ENCODE data around the gene SH2D5. TPM values are rescaled to one million over a fixed set of nuclear protein-coding genes. Genes with fewer than 3 reads are reported as not detected.

SH2D5 gene
- total RNA-seq, 1 experiment from 2014 or later = 10.4 TPM

DNA sequence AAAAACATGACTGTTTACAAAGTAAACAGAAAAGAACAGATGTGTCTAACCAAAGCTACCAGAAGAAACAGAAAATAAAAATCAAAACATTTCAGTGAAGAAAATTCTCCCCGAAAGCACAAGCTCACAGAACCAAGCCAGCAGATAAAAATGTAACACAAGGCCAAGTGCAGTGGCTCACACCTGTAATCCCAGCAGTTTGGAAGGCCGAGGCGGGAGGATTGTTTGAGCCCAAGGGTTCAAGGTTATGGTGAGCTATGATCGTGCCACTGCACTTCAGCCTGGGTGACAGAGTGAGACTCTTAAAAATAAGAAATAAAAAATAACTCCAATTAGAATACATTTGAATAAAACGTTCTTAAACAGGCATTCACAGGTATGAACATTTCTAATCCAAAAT, 52.2 kb downstream of the SH2D5 start:
- no peaks in the 10 kb centered on the region for H3K79me2 ChIP-seq (ENCODE audit: insufficient read depth, low read length)
- no TSS peak for BruUV-seq (replicated peaks)
- H3K9ac ChIP-seq (ENCODE audit: low read length) = no peak overlapping the region
- H4K20me1 ChIP-seq (ENCODE audit: insufficient read depth) = no peaks in the 10 kb centered on the region
- H3K27ac ChIP-seq (ENCODE audit: low read depth, low read length) = no peak overlapping the region
- DNase-seq (ENCODE audit: low read depth, low spot score) (no peak), ATAC-seq (no peak)
- H3K9me3 ChIP-seq (ENCODE audit: control insufficient read depth in 1 of 2, insufficient read depth in 1 of 2, low read depth in 1 of 2, low read length in 2 of 2) = no peaks in the 10 kb centered on the region
- POLR2A ChIA-PET = no interaction called here
- H2AFZ ChIP-seq (ENCODE audit: low read depth, low read length, poor library complexity, severe bottlenecking) = no peak overlapping the region
- H3K4me2 ChIP-seq (ENCODE audit: low read length) = no peak overlapping the region
- H3K27me3 ChIP-seq (ENCODE audit: insufficient read depth, low read length) = no peaks in the 10 kb centered on the region
- H3K9me2 ChIP-seq (ENCODE audit: insufficient read depth) = no peaks in the 10 kb centered on the region
- RAD21 ChIA-PET (ENCODE audit: low non-redundant PET in 1 of 2, low total read pairs in 2 of 2, uncharacterized antibody in 2 of 2, unreplicated experiment in 2 of 2) = no interaction called here
- H3K4me3 ChIP-seq (replicated peaks in 1 of 2; ENCODE audit: low read depth in 1 of 2, low read length in 2 of 2) = no peak overlapping the region
- CTCF ChIA-PET = no interaction called here
- TF ChIP-seq, protein P1, sequence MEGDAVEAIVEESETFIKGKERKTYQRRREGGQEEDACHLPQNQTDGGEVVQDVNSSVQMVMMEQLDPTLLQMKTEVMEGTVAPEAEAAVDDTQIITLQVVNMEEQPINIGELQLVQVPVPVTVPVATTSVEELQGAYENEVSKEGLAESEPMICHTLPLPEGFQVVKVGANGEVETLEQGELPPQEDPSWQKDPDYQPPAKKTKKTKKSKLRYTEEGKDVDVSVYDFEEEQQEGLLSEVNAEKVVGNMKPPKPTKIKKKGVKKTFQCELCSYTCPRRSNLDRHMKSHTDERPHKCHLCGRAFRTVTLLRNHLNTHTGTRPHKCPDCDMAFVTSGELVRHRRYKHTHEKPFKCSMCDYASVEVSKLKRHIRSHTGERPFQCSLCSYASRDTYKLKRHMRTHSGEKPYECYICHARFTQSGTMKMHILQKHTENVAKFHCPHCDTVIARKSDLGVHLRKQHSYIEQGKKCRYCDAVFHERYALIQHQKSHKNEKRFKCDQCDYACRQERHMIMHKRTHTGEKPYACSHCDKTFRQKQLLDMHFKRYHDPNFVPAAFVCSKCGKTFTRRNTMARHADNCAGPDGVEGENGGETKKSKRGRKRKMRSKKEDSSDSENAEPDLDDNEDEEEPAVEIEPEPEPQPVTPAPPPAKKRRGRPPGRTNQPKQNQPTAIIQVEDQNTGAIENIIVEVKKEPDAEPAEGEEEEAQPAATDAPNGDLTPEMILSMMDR (IDR thresholded peaks at IDR 0.05 in 2 of 3, conservative IDR thresholded peaks at IDR 0.05 in 1 of 3; ENCODE audit: borderline replicate concordance in 1 of 3, insufficient read depth in 1 of 3, low read depth in 2 of 3, low read length in 2 of 3) = no peak
- TF ChIP-seq, protein P2, sequence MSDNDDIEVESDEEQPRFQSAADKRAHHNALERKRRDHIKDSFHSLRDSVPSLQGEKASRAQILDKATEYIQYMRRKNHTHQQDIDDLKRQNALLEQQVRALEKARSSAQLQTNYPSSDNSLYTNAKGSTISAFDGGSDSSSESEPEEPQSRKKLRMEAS (IDR thresholded peaks at IDR 0.05) = no peak
- no peak for TF ChIP-seq ZFX (IDR thresholded peaks at IDR 0.05)
- no peak for TF ChIP-seq EZH2phosphoT487 (IDR thresholded peaks at IDR 0.05; ENCODE audit: borderline replicate concordance)
- no peak for TF ChIP-seq POLR2AphosphoS5 (IDR thresholded peaks at IDR 0.05; ENCODE audit: low read depth, low read length)
- TF ChIP-seq SP1 (IDR thresholded peaks at IDR 0.05; ENCODE audit: low read depth) = no peak
- no peak for TF ChIP-seq FOSL1 (IDR thresholded peaks at IDR 0.05; ENCODE audit: low read depth)
- TF ChIP-seq RAD21 (IDR thresholded peaks at IDR 0.05; ENCODE audit: low read depth) = no peak
- no peak for TF ChIP-seq POLR2A (IDR thresholded peaks at IDR 0.05; ENCODE audit: borderline replicate concordance, extremely low read depth, insufficient read depth, insufficient read length)
- no peak for TF ChIP-seq TCF7L2 (IDR thresholded peaks at IDR 0.05; ENCODE audit: borderline replicate concordance, extremely low read depth, insufficient read depth, insufficient read length)
- TF ChIP-seq ZNF274 (IDR thresholded peaks at IDR 0.05; ENCODE audit: low read depth, low read length) = no peak
- TF ChIP-seq ELF1 (IDR thresholded peaks at IDR 0.05; ENCODE audit: borderline replicate concordance, low read depth) = no peak
- TF ChIP-seq CBX3 (IDR thresholded peaks at IDR 0.05; ENCODE audit: low read depth) = no peak
- TF ChIP-seq CEBPB (IDR thresholded peaks at IDR 0.05; ENCODE audit: low read depth) = no peak
- TF ChIP-seq SIN3A (IDR thresholded peaks at IDR 0.05; ENCODE audit: low read depth) = no peak
- TF ChIP-seq REST (IDR thresholded peaks at IDR 0.05; ENCODE audit: low read depth) = no peak
- intact Hi-C loops (cut with micrococcal nuclease) = no loop called here
- no peaks in the 10 kb centered on the region for H3K4me1 ChIP-seq (ENCODE audit: control insufficient read depth in 1 of 2, insufficient read depth in 2 of 2, low read length in 2 of 2)
- no peaks in the 10 kb centered on the region for H3K36me3 ChIP-seq (ENCODE audit: control insufficient read depth in 1 of 2, insufficient read depth in 2 of 2, low read length in 2 of 2)
